ENCODE data around the gene QKI.
"Not testable (repeated sequence)": the region's sequence is repeated elsewhere in the genome, so short reads cannot be mapped to it uniquely, and the experiment has no call there.

Gene QKI

DNA sequence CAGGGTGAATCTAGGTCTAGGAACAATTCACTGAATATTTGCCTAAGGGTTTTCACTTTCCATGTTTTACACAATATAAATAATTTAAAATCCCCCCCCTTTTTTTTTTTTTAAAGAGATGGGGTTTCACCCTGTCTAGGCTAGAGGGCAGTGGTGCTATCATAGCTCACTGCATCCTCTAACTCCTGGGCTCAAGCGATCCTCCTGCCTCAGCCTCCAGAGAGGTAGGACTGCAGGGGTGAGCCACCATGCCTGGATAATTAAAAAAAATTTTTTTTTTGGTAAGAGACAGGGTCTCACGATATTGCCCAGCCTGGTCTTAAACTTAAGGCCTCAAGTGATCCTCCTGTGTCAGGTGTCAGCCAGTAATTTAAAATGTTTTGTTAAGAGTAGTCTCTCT lies 17.8 kb downstream of the QKI start:
- H3K4me3 ChIP-seq (ENCODE audit: low read depth, low read length), result no peak overlapping the region
- no peak for DNase-seq (ENCODE audit: low read depth)
- TF ChIP-seq, protein P1, sequence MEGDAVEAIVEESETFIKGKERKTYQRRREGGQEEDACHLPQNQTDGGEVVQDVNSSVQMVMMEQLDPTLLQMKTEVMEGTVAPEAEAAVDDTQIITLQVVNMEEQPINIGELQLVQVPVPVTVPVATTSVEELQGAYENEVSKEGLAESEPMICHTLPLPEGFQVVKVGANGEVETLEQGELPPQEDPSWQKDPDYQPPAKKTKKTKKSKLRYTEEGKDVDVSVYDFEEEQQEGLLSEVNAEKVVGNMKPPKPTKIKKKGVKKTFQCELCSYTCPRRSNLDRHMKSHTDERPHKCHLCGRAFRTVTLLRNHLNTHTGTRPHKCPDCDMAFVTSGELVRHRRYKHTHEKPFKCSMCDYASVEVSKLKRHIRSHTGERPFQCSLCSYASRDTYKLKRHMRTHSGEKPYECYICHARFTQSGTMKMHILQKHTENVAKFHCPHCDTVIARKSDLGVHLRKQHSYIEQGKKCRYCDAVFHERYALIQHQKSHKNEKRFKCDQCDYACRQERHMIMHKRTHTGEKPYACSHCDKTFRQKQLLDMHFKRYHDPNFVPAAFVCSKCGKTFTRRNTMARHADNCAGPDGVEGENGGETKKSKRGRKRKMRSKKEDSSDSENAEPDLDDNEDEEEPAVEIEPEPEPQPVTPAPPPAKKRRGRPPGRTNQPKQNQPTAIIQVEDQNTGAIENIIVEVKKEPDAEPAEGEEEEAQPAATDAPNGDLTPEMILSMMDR (IDR thresholded peaks at IDR 0.05; ENCODE audit: low read depth, low read length, missing control alignments), result no peak
- in situ Hi-C loops (cut with HindIII; ENCODE audit: low sequenced_read_pairs), result loop anchor here (25.0 kb wide), 1 partner anchor 505 kb away; no protein-coding TSS in a partner anchor

DNA sequence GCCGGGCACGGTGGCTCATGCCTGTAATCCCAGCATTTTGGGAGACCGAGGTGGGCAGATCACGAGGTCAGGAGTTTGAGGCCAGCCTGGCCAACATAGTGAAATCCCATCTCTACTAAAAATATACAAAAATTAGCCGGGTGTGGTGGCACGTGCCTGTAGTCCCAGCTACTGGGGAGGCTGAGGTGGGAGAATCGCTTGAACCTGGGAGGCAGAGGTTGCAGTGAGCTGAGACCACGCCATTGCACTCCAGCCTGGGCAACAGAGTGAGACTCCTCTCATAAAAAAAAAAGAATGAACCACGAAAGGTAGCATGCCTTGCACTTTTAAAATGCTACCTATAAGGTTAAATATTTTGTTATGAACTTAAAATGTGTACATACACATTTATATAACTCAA lies 19.0 kb downstream of the QKI start:
- not testable (repeated sequence) for DNase-seq (ENCODE audit: low read depth); H3K4me3 ChIP-seq (ENCODE audit: low read depth, low read length)
- in situ Hi-C loops (cut with HindIII; ENCODE audit: low sequenced_read_pairs), result loop anchor here (25.0 kb wide), 1 partner anchor 504 kb away; no protein-coding TSS in a partner anchor

DNA sequence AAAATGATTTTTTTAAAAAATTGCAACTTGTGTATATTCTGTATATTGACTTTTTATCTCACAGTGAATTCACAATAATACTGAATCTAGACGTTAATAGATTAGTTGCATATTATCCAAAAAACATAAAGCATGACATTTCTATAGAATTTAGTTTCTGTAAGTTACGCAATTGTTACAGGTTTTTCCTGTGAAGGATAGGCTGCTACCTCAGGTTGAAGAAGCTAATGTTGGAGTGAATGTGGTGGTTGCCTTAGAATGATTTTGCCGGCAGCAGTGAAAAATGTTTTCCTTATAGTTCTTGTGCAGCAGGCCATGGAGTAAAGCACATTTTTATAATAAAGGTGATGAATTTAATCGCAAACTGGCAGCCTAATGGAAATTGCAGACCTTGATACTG lies 20.5 kb downstream of the QKI start:
- in situ Hi-C loops (cut with HindIII; ENCODE audit: low sequenced_read_pairs), result loop anchor here (25.0 kb wide), 1 partner anchor 502 kb away; no protein-coding TSS in a partner anchor
- DNase-seq (ENCODE audit: low read depth), result no peak
- TF ChIP-seq, protein P1 (IDR thresholded peaks at IDR 0.05; ENCODE audit: low read depth, low read length, missing control alignments), result no peak
- H3K4me3 ChIP-seq (ENCODE audit: low read depth, low read length), result no peak overlapping the region

DNA sequence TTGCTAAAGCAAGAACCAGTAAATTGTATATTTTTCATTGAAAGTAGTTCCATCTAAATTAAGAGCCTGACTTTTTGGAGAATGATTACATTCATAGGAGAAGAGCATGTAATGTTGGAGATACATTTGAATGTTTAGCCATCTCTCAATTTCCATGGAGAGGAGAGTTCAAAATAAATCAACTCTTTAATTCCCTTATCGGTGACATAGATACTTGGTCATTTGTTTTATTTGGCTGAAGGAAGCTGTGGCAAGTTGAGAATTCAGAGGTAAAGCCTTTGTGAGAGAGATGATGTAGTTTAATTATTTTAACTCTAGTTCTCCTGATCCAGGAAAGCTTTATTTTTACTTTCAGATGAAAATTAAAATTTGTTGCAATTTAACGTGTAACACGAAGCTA lies 22.3 kb downstream of the QKI start:
- TF ChIP-seq, protein P1 (IDR thresholded peaks at IDR 0.05; ENCODE audit: low read depth, low read length, missing control alignments), result no peak
- no peak for DNase-seq (ENCODE audit: low read depth)
- no peak overlapping the region for H3K4me3 ChIP-seq (ENCODE audit: low read depth, low read length)
- in situ Hi-C loops (cut with HindIII; ENCODE audit: low sequenced_read_pairs), result loop anchor here (25.0 kb wide), 1 partner anchor 500 kb away; no protein-coding TSS in a partner anchor

DNA sequence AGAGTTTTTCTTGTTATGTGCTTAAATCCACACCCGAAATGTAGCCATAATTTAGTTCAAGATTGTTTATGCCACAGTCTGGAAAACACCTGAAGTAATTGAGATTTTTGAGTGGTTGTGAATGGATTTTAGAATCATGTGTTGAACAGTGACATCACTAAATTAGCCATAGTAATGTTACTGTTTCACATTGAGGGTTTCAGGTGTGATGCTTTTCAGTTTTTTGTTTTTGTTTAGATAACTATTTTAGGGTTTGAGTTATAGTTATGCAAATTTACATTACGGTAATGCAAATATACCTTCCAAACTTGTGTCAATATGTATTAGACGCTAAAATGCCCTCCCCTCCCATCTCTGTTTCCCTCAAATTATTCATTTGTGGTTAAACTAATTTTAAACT lies 22.9 kb downstream of the QKI start:
- TF ChIP-seq, protein P1 (IDR thresholded peaks at IDR 0.05; ENCODE audit: low read depth, low read length, missing control alignments), result no peak
- no peak overlapping the region for H3K4me3 ChIP-seq (ENCODE audit: low read depth, low read length)
- in situ Hi-C loops (cut with HindIII; ENCODE audit: low sequenced_read_pairs), result loop anchor here (25.0 kb wide), 1 partner anchor 500 kb away; no protein-coding TSS in a partner anchor
- no peak for DNase-seq (ENCODE audit: low read depth)

DNA sequence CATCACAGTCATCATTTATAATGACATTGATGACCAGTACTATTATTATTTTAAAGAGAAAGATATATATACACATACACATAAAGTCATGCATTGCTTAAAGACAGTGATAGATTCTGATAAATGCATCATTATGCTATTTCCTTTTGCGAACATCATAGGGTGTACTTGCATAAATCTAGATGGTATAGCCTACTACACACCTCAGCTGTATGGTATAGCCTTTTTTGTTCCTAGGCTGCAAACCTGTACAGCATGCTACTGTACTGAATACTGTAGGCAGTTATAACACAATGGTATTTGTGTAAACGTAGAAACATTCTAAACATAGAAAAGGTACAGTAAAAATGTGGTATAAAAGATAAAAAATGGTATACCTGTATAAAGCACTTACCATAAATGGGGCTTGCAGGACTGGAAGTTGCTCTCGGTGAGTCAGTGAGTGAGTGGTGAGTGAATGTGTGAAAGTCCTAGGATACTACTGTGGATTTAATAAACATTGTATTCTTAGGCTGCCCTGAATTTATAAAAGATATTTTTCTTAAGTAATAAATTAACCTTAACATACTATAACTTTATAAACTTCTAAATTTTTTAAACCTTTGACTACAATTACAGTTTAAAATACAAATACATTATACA lies 23.9 kb downstream of the QKI start:
- H3K4me3 ChIP-seq (ENCODE audit: low read depth, low read length), result no peak overlapping the region
- in situ Hi-C loops (cut with HindIII; ENCODE audit: low sequenced_read_pairs), result loop anchor here (25.0 kb wide), 1 partner anchor 499 kb away; no protein-coding TSS in a partner anchor
- no peak for DNase-seq (ENCODE audit: low read depth)
- TF ChIP-seq, protein P1 (IDR thresholded peaks at IDR 0.05; ENCODE audit: low read depth, low read length, missing control alignments), result no peak

DNA sequence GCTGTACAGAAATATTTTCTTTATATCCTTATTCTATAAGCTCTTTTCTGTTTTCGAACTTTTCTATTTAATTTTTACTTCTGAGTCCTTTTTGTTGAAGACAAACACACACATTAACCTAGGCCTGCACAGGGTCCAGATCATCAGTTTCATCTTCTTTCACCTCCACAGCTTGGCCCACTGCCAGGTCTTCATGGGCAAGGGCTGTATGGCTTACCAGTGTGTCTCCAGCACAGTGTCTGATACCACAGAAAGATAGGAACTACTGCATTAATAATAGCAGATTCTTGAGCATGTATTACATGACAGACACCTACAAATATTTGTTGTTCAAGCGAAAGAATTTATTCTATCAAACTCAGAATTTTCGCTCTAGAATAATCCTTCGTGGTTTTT lies 24.4 kb downstream of the QKI start:
- TF ChIP-seq, protein P1 (IDR thresholded peaks at IDR 0.05; ENCODE audit: low read depth, low read length, missing control alignments), result no peak
- no peak for DNase-seq (ENCODE audit: low read depth)
- no peak overlapping the region for H3K4me3 ChIP-seq (ENCODE audit: low read depth, low read length)
- in situ Hi-C loops (cut with HindIII; ENCODE audit: low sequenced_read_pairs), result loop anchor here (25.0 kb wide), 1 partner anchor 498 kb away; no protein-coding TSS in a partner anchor

DNA sequence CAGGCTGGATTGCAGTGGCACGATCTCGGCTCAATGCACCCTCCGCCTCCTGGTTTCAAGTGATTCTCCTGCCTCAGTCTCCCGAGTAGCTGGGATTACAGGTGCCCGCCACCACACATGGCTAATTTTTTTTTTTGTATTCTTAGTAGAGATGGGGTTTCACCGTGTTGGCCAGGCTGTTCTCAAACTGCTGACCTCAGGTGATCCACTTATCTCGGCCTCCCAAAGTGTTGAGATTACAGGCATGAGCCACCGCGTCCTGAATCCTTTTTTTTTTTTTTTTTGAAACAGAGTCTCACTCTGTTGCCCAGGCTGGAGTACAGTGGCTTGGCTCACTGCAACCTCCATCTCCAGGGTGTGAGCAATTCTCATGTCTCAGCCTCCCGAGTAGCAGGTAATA lies 24.9 kb downstream of the QKI start:
- in situ Hi-C loops (cut with HindIII; ENCODE audit: low sequenced_read_pairs), result loop anchor here (25.0 kb wide), 1 partner anchor 498 kb away; no protein-coding TSS in a partner anchor
- H3K4me3 ChIP-seq (ENCODE audit: low read depth, low read length); DNase-seq (ENCODE audit: low read depth): not testable (repeated sequence)

Measured in astrocyte of the cerebellum (primary cell).